Right ventricle myocardium superior (tissue), 1 donor: Measurements from ENCODE around the gene SLIT3. TPM values are rescaled to one million over a fixed set of nuclear protein-coding genes. Genes with fewer than 3 reads are reported as not detected.
"Not testable (repeated sequence)": the region's sequence is repeated elsewhere in the genome, so short reads cannot be mapped to it uniquely, and the experiment has no call there.

Experiments used
- ATAC-seq: fragments of 200-7000 bp; cut with Tn5 transposase; one replicate; pipeline ENCODE4 v1.9.1; 2020; ENCODE audit warnings: mild to moderate bottlenecking; ENCODE audit not compliant: poor library complexity
- DNase-seq: peaks from one replicate; pipeline ENCODE4 v3.0.0-alpha.2; 2020
- intact Hi-C: fragments of 100-400 bp; cut with DNase I; formaldehyde crosslinking; loops from one replicate; pipeline ENCODE4 v1.11.2; 2022
- total RNA-seq: library from RNA; stranded (reverse); fragmentation: NEBNext Ultra II Directional; extraction: Animal tissue kit (Norgen Biotek cat#: 25700); gene quantifications from one replicate; pipeline ENCODE4 v1.2.1, GENCODE V29; 2021
- donor health status: DM: no; HTN: yes; CAD: no; lungs with severe emphysema.

Gene SLIT3
- total RNA-seq, 1 donor from 2014 or later: 12.5 TPM

DNA sequence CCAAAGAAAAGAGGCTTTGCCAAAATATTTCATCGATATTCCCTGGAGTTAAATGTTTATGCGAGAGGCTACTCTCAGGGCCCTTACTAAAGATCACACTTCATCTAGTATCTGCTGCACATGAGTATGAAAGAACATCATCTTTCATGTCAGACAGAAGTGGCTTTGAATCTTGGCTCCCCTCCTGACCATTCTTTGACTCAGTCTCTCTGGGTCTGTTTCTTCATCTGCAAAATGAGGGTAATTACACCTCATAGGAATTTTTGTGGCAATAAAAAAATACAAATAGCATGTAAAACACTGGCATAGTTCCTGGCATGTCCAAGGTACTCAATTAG, 58.1 kb downstream of the SLIT3 start:
- ATAC-seq: no peak
- intact Hi-C loops: no loop called here
- DNase-seq: no peak

DNA sequence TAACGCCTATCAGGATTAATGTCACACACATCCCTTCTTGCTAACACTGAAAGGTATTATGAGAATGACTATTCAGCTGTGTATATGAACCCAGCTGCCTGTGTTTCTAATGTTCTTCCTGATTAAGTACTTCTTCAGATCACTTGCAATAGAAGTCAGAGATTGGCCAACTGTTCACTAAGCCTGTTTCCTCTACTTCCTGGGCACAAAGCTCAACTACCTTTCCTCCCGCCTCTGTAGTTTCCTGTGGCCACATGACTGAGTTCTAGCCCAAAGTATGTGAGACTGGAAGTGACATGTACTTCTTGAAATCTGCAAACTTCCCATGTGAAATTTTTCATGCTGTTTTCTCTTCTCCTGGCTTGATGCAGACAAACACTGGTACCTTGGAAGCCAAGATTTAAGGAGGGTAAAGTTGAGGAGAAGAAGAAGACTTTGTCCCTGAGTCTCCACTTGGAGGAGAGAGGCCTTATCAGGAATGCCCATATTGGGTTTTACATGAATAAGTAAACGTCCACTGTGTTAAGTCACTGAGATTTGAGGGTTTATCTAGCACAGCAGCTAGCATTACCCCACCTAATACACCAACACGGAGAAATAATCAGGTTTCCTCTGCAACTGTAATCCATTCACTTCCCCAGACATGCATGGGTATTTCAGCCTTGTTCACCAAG, 58.6 kb downstream of the SLIT3 start:
- intact Hi-C loops: no loop called here
- ATAC-seq (no peak), DNase-seq (no peak)

DNA sequence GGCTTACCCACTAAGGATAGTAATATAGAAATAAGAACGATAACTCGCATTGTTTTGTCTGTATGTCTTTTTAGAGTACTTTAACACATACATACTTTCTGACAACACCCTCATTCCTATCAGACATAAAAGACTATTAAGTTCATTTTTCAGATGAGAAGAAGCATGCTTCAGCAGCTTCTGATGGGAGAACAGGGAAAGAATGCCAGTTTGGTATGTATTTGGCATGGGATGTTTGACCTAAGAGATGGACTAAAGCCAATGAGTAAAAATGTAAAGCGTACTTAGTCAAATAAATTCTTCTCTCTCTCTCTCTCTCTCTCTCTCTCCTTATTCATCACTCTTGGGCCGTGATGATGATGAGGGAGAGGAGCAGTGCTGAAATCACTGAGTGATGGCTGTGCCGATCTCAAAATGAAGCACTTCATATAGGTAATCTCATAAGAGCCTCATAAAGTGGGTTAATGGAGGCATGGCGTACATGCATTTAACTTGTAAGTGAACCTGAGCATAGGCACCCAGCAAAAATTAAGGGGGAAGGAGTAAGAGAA, 71.5 kb downstream of the SLIT3 start:
- no peak for ATAC-seq
- DNase-seq: no peak
- intact Hi-C loops: no loop called here

DNA sequence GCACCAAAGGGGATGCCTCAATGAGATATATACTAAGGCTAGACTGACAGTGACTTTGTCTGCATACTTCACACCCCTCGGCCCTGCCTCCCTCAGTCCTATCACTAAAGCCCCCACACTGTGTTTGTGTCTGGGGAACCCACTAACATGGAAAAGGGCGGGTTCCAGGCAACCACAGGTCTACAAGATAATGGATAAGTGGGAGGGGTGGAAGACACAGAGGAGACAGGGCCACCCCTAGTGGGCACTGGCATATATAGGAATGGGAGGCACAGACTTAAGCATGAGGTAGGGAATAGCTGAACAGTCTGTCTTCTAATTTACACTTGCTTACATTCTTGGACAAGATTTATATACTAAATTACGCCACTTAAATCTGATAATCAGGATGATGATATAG, 74.0 kb downstream of the SLIT3 start:
- intact Hi-C loops: no loop called here

GRCh38 chr5:169225830-169226356, 75.0 kb downstream of the SLIT3 start:
- intact Hi-C loops: no loop called here
- ATAC-seq (no peak), DNase-seq (no peak)

More for the DNA sequence above, 74.0 kb downstream of the SLIT3 start:
- no peak for ATAC-seq
- DNase-seq: no peak

GRCh38 chr5:169223595-169223953, 77.4 kb downstream of the SLIT3 start:
- ATAC-seq: no peak
- DNase-seq: no peak
- intact Hi-C loops: no loop called here

DNA sequence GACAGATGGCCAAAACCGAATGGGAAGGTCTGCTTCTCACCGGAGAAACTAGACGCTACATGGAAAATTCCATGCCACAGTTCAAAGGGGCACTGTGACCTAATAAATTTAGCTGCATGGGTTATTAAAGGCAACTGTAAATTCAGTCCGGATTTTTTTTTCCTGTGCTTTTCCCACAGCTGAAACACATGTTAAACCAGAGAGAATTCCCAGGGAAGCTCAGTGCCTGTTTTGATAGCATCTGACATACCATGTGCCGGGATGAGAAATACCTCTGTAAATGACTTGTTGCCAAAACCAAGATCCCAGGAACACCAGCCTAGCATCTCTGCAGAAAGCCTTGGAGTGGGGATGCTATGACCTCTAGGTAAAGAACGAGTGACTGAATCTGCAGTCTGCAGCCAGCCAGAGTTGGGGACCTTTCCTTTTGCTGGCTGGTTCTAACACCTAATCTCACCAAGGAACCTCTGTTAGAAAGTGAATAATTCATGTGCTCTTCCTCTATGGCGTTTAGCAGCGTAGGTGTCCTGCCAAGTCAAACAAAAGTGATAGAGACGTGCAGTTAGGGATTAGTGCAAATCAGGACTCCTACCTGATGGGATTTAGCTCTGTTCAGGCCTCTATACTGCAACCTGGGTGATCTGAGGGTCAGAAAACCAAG, 77.9 kb downstream of the SLIT3 start:
- DNase-seq: no peak
- ATAC-seq: no peak
- intact Hi-C loops: no loop called here

- ATAC-seq (no peak), DNase-seq (no peak)
- intact Hi-C loops: no loop called here
These were observed 79.4 kb downstream of the SLIT3 start for GRCh38 chr5:169221519-169221918.

DNA sequence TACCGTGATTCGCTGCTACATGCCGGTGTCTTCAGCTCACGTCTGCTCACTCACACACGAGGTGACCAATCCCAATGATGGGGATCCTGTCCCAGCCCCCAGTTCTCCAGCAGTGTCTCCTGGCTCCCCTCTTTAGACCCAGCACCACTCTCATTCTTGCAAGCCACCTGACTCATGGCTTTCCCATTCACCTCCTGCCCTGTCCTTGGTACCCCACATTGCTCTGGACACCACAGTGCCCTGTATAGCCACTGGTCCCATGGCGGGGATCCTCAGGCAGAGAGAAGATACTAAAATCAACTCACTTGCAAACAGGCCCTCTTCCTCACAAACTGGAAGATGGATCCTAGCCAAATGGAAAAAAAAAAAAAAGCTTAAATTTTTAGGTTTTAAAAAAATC, 81.0 kb downstream of the SLIT3 start:
- no peak for ATAC-seq
- intact Hi-C loops: no loop called here
- no peak for DNase-seq

GRCh38 chr5:169219351-169219750, 81.6 kb downstream of the SLIT3 start:
- no peak for ATAC-seq
- intact Hi-C loops: no loop called here

GRCh38 chr5:169218861-169219260, 82.1 kb downstream of the SLIT3 start:
- no peak for ATAC-seq
- intact Hi-C loops: no loop called here

More at GRCh38 chr5:169219351-169219750, 81.6 kb downstream of the SLIT3 start:
- DNase-seq: no peak

GRCh38 chr5:169218176-169218575, 82.8 kb downstream of the SLIT3 start:
- ATAC-seq: no peak
- intact Hi-C loops: no loop called here
- DNase-seq: no peak

More at GRCh38 chr5:169218861-169219260, 82.1 kb downstream of the SLIT3 start:
- DNase-seq: no peak

GRCh38 chr5:169216866-169217265, 84.1 kb downstream of the SLIT3 start:
- ATAC-seq (no peak), DNase-seq (no peak)
- intact Hi-C loops: no loop called here

DNA sequence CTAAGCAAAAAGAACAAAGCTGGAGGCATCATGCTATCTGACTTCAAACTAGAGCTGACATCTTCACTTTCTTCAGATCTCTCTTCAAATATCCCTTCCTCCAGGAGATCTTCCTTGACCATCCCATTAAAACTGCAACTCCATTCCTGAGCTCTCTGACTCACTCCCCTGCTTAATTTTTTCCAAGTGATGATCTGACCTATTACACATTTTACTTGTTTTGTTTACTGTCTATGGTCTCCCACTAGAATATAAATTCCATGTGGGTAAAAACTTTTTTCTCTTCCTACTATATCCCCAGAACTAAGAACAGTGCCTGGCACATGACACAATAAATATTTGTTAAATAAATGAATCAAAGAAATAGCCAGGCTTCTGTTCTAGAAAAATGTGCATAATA, 87.5 kb downstream of the SLIT3 start:
- DNase-seq (no peak), ATAC-seq (no peak)
- intact Hi-C loops: no loop called here

- ATAC-seq, DNase-seq, intact Hi-C loops: not testable (repeated sequence)
These were observed 89.2 kb downstream of the SLIT3 start for GRCh38 chr5:169211761-169212160.

- DNase-seq (no peak), ATAC-seq (no peak)
- intact Hi-C loops: no loop called here
These were observed 96.0 kb downstream of the SLIT3 start for GRCh38 chr5:169204788-169205400.

DNA sequence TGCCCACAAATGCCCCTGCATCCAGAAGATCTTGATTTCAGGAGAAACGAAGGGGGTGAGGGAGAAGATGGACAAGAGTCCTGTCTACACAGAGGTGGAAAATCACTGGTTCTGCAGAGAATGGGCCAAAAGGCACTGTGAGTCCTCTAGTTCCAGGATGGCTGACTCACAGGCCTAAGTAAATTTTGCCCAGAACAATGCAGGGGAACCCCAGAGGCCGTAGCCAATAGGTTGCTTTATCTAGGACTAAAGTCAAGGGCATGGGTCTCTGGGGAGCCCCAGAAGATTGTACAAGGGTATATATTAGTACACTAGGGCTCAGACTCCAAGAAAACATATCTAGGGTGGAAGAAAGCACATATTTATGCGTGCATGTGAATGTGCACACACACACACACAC, 98.0 kb downstream of the SLIT3 start:
- intact Hi-C loops: no loop called here
- no peak for DNase-seq

DNA sequence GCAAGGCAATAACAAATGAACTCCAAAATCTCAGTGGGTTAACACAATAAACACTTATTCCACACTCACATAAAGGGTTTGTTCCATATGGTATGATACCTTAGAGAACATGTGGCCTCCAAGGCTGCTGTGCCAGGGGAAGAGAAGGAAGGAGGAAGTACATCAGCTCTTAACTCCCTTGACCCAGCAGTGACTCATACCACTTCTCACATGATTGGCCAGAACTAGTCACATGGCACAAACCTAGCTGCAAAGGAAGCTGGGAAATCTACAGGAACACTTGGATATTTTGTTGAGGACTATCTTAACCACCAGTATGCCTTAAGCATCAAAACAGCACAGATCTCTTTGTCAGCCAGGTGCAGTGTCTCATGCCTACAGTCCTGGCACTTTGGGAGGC, 99.3 kb downstream of the SLIT3 start:
- intact Hi-C loops: no loop called here
- ATAC-seq (no peak), DNase-seq (no peak)

More for the DNA sequence above, 98.0 kb downstream of the SLIT3 start:
- no peak for ATAC-seq

DNA sequence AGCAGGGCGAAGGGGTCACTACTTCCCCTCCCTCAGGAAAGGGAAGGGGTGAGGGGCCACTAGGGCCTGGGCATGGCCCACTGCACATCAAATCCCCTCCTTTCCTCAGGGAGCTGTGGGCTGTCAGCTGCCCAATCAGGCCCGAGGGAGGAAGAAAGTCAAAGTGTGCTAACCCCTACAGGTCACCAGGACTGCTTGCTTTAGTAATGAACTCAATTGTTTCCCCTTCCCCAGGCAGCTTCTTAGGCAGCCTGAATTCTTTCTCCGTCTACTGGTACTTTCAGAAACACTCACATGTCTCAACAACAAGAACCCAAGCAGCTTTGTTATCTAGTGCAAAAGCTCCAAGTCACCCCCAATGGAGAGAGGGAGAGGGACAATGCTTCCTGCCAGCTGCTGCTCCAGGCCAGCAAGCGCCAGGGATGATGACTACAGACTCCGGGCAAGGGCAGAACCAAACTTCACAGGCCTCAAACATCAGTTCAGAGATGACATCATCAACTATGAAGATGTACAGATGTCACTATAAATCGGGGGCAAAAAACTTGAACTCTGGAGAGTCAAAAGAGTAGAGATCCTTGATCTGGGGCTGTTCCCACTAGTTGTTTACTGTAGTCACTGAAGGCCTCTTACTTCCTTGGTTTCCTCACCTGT, 100.7 kb downstream of the SLIT3 start:
- DNase-seq: no peak
- intact Hi-C loops: no loop called here
- ATAC-seq: no peak
